HUDEP-2 (cell line): ENCODE data around the gene CACNA1C.

Experiments used
- DNase-seq, 76 experiments: peaks; one replicate each; lab custom pipeline; 2025; ENCODE audit not compliant: unreplicated experiment in 76 of 76; lab: John Stamatoyannopoulos, UW

The CACNA1C gene

DNA sequence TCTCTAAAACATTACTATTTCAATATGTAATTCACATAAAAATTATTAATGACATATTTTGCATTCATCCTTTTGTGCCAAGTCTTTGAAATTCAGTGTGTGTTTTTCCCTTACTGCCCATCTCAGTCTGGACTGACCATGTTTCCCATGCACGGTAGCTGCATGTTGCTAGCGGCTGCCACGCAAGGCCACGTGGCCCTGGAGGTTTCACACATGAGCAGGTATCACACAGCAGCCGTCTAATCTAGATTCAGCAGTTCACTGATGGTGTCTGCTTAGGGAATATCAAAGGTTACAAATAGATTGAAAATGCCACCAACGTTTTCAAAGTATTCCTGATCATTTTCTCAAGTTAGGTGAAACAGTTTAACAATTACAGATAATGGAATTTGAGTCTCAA lies 507.1 kb downstream of the CACNA1C start:
- no peak for DNase-seq

DNA sequence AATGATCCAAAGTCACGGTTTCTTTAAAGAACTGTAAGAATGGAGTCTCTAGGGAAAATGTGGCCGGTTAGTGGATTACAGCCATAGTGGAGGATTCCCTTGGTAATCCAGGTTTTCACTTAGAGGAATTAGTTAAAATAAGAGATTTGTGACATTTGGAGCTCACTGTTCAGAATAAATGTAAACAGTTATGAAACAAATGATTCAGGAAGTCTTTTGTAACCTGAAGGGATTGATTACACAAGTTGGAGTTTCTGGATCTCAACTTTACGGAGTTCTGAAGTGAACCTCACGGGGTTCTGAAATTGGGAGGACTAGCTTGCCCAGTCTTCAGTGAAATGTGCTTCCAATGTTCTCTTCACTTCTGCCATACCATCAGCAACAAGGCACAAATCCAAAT lies 507.6 kb downstream of the CACNA1C start:
- no peak for DNase-seq

DNA sequence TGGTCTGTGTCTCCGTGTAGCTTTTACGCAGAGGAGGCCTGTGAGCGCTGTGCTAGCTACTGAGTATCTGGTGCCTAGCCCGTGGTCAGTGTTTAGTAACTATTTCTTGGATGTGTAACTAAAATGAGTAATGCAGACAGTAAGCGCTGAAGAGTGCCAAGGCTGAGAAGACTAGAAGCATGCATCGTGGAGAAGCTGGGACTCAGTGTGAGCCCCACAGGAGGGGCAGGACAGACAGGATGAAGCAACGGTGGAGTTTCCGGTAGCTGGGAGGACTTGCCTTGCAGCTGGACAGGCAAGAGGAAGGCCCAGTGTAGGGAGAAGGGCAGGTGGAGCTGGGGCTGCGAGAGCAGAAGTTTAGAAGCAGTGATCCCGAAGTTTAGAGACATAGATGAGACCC lies 508.6 kb downstream of the CACNA1C start:
- no peak for DNase-seq

DNA sequence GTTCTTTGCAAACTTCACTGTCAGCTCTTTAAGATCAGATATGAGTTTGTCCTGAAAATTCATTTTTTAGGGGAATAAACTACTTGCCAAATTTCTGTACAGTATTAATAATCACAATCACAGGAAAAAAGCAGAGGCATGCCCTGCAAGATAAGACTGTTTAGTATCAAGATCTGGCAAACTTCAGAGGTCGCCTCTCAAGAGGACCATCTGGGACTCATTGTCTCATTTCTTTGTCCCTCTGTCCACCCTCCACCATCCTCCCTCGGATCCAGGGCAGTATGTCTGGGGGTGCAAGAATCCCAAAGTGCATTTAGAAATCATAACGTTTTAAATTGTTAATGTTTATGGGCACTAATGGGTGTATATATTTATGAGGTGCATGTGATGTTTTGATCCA lies 509.6 kb downstream of the CACNA1C start:
- DNase-seq: no peak

DNA sequence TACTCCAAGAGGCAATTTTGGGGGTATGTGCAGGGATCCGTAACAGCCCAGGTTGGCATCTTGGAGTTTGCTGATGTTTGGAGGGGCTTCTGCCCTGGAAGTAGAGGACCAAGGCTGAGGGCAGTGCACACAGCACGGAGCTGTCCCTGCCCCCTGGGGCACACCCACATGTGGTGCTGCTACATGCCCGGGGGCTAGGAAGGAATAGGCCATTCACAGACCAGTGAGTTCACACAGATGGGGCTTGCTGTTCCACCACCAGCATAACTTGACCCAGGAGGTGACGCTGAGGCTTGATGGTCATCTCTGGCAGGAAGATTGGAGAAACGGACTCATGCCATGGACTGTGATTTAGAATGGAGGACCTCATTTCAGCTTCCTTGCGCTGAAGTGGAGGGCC lies 510.9 kb downstream of the CACNA1C start:
- DNase-seq: no peak

DNA sequence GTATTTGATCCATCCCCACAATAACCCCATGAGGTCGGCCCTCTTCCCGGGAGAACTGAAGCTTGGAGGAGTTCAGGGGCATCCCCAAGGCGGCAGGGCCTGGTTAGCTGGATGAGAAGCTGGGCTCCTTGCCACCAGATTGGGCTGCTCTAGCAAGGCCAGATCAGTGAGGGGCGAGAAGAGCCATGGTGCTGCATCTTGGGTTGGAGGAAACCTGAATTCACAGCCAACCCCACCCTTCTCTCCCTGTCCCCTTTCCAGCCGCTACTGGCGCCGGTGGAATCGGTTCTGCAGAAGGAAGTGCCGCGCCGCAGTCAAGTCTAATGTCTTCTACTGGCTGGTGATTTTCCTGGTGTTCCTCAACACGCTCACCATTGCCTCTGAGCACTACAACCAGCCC lies 513.4 kb downstream of the CACNA1C start:
- DNase-seq: no peak

DNA sequence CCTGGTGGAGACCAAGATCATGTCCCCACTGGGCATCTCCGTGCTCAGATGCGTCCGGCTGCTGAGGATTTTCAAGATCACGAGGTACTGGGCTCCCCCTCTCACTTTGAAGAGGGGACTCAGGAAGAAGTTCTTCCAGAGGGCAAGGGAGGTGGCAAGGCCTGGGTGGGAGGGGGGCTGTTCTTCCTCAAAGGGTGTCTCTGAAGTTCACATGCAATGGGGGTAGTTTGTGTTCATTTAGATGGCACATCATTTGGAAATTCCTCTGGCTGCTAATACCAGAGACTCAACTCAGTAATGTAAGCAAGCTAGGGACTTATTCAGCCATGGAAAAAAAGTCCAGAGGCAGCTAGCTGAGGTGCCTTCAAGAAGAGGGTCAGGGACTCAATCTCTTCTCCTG lies 514.9 kb downstream of the CACNA1C start:
- no peak for DNase-seq

DNA sequence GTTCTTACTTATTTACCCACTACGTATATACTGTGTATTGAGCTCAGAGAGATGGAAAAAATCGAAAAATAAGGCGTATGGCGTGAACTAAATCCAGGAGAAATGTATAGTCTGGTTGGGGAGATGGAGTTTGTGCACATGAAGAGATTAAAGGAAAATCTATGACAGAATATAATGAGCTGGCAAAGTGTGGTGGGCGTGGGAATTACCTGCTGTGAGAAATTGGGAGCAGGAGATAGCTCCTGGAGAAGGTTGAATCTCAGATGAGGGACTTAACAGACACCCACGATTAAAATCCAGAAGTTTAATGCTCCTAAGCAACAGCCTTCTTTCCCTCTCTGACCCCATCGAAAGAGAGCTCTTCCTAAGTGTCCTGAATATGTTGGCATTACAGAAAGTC lies 517.8 kb downstream of the CACNA1C start:
- DNase-seq: no peak

DNA sequence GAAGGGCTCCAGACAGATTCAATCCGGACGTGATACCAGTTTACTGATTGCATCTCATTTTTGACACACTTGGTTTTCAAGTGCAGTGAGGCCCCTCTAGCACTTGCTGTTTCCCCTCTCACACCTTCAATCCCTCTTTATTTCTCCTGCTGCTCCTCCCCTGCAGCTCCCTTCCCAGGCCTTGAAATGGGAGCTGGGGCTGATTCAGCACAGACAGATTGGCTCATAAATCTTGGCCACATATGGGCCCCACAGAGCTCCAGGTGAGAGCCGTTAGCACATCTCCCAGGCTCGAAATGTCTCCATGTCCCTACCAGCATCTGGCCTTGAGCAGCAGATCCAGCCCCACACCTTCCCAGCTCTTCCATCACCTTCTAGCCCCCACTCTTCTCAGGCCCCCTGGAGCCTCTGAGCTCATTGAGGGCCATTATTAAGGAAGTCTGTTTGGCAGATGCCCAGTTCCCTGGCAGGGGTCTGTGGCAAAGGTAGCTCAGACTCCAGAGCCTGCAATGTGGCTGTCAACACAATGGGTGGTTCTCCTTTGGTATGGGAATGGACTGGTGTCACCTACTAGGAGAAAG lies 521.7 kb downstream of the CACNA1C start:
- no peak for DNase-seq

DNA sequence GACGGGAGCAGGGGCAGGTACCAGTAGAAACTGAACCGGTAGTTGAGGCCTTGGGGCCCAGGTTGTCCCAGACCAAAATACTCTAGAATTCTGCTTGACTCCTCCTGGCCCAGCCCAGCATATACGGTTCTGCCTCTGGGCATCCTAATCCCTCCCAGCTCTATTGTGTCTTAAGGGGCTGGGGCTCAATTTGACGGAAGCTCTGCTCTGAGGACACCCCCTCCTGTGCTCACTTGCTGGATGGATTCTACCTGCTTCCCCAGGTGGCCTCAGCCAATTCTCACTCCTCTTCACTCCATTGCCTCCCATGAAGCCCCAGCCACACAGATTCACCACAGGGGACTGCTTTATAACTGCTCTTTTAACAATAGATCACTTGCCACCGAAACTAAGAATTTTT lies 522.5 kb downstream of the CACNA1C start:
- no peak for DNase-seq

DNA sequence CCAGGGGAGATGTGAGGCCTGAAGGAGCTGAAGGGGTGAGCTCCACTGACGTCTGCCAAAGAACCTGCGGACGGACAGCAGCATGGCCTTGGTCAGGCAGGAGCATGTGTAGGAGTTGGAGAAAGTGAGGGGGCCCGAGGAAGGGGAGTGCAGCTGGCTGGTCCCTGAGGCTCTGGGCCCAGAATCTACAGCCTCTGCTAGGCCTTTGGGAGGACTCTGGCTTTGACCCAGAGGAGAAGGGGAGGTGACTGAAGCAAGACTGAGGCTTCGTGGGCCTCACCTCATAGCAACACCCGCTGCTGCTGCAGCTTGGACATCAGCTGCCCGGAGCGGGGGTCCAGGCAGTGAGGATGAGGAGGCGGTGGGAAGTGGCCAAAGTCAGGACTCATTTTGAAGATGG lies 525.4 kb downstream of the CACNA1C start:
- no peak for DNase-seq

DNA sequence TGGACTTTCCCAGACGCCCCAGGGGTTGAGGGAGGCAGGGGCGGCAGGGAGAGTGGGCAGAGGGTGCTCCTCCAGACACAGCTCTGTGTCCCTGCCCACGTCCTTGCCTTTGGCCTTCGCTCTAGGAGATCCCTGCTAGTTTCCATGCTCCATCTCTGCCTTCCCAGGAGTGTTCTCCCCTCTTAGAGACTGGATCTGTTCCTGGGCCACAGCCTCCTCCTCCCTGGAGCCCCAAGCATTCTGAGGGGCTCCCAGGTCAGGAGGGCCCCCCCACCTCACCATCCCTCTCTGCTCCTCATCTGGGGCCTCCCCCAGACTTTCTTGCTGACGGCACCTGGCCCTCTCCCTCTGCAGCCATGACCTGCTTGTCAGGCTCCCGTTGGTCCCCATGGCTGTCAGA lies 526.0 kb downstream of the CACNA1C start:
- DNase-seq: no peak

DNA sequence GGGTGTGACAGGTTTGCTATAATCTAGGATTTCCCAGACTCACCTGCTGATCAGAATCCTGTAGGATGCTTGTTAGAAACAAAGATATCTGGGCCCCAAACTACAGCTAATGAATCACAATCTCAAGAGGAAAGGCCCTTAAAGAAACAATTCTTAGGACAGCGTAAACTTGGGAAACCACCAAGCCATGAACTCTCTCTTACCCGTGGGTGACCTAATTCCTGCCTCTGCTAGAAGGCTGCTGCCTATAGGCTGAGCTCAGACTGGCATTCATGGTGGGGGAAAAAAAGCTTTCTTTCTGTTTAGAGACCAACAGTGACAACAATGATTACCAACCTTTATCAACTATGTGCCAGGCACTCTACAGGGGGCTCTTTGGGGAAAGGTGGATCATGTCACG lies 528.0 kb downstream of the CACNA1C start:
- no peak for DNase-seq

DNA sequence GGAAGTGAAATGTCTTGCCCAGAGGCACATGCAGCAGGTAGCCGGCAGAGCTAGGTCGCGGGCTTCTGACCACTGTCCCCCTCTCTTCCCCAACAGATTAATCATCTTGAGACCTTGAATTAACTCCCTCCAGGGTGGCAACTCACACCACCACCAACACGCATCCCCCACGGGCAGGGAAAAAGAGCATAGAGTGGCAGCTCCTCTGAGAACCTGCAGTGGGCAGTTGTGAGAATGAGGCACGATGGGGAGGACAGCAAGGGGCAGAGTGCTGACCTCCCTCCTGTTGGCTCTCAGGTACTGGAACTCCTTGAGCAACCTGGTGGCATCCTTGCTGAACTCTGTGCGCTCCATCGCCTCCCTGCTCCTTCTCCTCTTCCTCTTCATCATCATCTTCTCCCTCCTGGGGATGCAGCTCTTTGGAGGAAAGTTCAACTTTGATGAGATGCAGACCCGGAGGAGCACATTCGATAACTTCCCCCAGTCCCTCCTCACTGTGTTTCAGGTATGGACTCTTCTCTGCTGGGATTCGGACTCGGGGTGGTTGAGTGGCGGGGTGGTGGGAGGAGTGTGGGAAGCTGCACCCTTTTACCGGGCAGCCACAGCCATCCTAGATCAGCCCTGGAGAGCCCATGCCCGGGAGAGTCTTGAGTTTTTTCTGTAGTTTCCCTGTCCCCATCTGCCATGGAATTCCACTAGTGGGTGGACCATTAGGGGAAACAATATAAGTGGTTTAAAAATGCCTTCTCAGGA lies 528.7 kb downstream of the CACNA1C start:
- no peak for DNase-seq

DNA sequence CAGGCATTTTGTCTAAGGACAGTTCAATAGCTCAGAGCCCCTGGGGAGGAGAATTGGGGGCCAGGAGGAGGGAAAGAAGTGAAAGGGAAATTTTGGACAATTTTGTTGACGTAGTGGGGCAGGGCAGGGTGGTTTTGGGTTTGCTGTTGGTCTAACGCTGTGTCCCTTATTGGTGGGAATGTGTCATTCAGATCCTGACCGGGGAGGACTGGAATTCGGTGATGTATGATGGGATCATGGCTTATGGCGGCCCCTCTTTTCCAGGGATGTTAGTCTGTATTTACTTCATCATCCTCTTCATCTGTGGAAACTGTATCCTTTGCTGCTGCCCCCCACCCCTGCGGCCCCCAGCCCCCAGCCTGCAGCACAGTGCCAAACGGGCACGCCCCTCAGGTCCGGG lies 529.8 kb downstream of the CACNA1C start:
- no peak for DNase-seq

DNA sequence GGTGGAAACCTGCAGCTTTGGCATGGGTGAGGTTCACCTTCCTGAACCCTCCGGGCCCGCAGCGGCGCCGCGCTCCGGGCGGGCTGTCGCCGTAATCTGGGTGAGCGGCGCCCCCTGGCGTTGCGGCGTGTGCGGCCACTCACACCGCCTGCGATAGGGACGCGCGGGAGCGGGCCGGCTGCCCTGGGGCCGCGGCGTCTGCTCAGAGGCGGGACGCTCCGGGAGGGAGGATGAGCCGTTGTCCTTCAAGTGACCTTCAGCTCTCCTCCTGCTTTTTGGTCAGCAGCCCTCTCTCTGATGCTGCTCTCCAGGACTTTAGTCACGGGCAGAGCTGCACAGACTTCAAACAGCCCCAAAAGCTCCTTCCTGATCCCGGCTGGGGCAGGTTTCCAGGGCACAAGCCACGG lies 530.3 kb downstream of the CACNA1C start:
- DNase-seq: peak in 50 of 76 experiments; percentile 2 to 63 (median 30)

DNA sequence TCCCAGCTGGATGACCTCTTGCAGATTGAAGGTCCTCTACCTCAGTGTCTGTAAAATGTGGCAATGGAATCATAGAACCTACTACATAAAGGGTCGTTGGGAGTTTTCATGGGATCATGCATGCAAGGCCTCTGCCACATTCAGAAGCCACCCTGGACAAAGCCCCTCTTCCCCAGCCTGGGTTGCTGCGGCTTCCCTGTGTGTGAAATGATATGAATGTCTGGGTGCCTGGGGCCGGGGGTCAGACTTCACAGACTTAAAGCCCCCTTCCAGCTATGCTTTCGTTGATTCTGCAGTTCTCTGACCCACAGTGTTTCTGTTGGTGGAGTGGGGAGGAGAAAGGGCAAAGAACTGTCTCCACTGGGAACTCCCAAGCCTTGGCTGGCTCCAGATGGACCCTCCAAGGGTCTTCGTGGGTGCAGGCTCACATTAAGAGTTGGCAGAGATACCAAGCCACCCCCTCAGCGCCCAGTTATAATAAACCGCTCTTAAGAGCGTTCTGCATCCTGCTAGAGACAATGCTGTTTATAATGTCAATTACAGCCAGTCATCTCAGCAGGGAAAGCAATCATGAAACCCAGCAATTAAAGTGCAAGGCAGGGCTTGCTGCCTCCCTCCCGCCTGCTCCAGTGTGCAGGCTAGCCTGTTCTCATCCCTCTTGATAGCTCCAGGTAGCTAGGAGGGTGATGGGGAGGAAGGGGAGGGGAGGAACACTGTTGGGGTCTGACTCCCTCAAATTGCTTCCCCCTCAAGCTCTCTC lies 531.0 kb downstream of the CACNA1C start:
- no peak for DNase-seq

DNA sequence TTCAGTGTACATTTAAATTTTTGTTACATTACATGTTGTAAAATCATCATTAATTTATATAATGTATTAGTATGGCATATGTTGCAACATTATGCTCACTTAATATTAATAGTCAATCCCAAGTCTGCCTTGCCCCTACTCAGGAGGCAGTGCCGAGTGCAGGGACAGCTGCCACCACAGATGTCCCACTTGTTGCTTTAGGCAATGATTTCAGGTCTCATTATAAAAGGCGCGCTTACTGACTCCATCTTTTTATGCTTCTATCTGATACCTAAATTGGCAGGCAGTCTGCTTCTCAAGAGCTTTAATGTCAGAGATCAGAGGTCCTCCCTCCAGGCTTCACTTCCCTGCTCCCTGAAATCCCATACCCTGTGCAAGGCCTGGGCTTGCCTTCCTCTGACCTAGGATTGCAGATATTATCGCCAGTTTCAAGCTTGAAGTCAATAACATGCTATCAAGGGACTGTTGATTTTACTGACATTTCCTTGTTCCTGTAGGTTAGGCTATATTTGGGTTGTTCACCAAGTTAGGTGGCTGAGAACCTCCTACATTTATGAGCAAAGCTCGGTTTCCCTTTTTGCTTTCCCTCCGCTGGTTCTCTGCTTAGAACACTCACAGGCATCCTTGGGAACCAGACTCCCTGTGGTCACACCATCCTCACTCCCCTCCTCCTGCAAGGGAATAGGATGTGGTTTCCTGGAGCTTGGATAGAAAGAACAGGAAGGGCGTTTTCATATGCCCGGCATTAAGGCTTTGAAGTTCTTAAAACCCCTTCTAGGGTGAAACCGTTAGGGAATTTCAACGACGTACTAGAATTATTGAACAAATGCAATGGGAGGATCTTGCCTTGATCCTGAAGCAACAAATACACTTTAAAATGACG lies 533.6 kb downstream of the CACNA1C start:
- DNase-seq: no peak

DNA sequence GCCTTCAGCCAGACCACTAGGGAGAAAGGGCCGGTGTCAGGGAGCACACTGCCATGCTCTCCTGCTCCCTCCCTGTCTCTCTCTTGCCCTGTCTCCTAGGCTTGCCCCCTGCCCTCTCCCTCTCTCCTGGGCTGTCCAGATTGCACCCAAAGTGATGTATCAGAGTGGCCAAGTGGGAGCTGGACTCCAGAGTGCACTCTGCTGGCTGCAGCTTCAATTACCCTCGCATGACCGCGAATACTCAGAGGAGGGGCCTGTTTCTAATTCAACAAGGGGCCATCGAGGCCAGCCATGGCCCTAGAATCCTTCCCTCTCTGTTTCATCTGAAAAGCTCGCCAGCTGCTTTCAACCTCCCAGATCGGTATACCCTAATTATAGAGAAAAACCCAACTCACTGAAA lies 535.6 kb downstream of the CACNA1C start:
- DNase-seq: no peak

DNA sequence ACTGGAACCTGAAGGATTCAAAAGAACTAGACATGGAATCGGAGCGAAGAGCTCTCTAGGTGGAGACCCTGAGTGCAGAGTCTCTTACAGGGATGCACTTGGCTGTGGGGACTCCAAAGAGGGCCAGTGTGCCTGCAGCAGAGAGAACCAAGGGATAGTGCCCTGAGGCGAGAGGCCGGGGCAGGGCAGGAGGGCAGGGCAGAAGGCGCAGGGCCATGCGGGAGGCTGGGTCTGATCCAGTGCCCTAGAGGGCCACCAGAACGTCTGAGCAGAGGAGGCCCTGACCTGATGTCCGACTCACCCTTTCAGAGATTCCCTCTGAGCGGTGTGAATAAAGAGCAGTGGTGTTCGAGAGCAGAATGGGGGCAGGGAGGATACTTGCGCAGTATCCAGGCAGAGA lies 536.6 kb downstream of the CACNA1C start:
- DNase-seq: no peak

DNA sequence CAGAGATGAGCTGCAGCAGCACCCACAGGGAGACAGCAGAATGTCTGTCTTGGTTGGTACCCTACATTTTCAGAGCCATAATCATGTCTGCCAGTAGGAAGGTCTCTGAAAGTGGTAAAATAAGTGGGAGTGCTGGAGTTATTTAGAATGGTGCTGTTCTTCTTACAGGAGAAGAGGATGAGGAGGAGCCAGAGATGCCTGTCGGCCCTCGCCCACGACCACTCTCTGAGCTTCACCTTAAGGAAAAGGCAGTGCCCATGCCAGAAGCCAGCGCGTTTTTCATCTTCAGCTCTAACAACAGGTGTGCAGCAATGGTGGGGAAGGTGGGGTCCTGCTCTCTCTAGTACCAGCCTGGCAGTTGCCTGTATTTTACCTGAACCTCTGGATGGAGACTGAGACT lies 540.3 kb downstream of the CACNA1C start:
- DNase-seq: no peak
